IMR-90 (cell line): ENCODE results near the gene CGNL1. TPM values are rescaled to one million over a fixed set of nuclear protein-coding genes. Genes with fewer than 3 reads are reported as not detected.

Experiments
- ATAC-seq: fragments of 200-7000 bp; cut with Tn5 transposase; 2 replicates; pipeline ENCODE4 v1.9.1; 2020; ENCODE audit warnings: low read depth, mild to moderate bottlenecking, moderate library complexity
- BruUV-seq: library from RNA; stranded (reverse); fragments of 400-500 nt; replicated peaks from 2 replicates; lab custom pipeline; 2021; lab: Mats Ljungman, UMichigan
- CTCF ChIA-PET: fragments of 300-600 bp; formaldehyde crosslinking; extraction: SDS; loops from one replicate; lab custom pipeline; 2021; ENCODE audit warnings: antibody characterized with exemption; lab: Yijun Ruan, JAX
- POLR2A ChIA-PET: fragments of 300-600 bp; sonication (Branson Sonifier 250); formaldehyde crosslinking; loops from one replicate; lab custom pipeline; 2022; ENCODE audit warnings: antibody characterized with exemption; ENCODE audit not compliant: unreplicated experiment; lab: Charles Lee
- DNase-seq: peaks from one replicate; pipeline ENCODE4 v3.0.0; 2013
- H2AFZ ChIP-seq: replicated peaks from 2 replicates; pipeline ENCODE3; 2013; ENCODE audit warnings: low read length, mild to moderate bottlenecking; ENCODE audit not compliant: poor library complexity
- H2AK5ac ChIP-seq: 2 replicates; pipeline ENCODE4 v1.6.1; 2013; ENCODE audit warnings: low read depth, low read length, inconsistent platforms
- H2AK9ac ChIP-seq: replicated peaks from 2 replicates; pipeline ENCODE3; 2013; ENCODE audit warnings: mild to moderate bottlenecking, low read depth, low read length, moderate library complexity; ENCODE audit not compliant: poor library complexity
- H2BK120ac ChIP-seq: 2 replicates; pipeline ENCODE4 v1.6.1; 2013; ENCODE audit warnings: low read depth, low read length, inconsistent platforms
- H2BK15ac ChIP-seq: 3 replicates; pipeline ENCODE4 v1.6.1; 2013; ENCODE audit warnings: low read depth, low read length, inconsistent platforms
- H2BK20ac ChIP-seq: 2 replicates; pipeline ENCODE4 v1.6.1; 2013; ENCODE audit warnings: low read depth, mild to moderate bottlenecking, inconsistent platforms, low read length, moderate library complexity
- H2BK5ac ChIP-seq: 2 replicates; pipeline ENCODE4 v1.6.1; 2013; ENCODE audit warnings: mild to moderate bottlenecking, low read depth, low read length, inconsistent platforms; ENCODE audit not compliant: poor library complexity, severe bottlenecking
- H3K14ac ChIP-seq: replicated peaks from 2 replicates; pipeline ENCODE4 v1.6.1; 2013; ENCODE audit warnings: low read depth, low read length, inconsistent platforms
- H3K18ac ChIP-seq: 2 replicates; pipeline ENCODE4 v1.6.1; 2013; ENCODE audit warnings: low read depth, low read length, control low read depth
- H3K23ac ChIP-seq: 2 replicates; pipeline ENCODE4 v1.6.1; 2013; ENCODE audit warnings: low read depth, low read length, inconsistent platforms
- H3K27ac ChIP-seq: 2 replicates; pipeline ENCODE4 v1.5.1; 2013; ENCODE audit warnings: mild to moderate bottlenecking, control low read depth, low read length; ENCODE audit not compliant: insufficient read depth
- H3K27me3 ChIP-seq: 2 replicates; pipeline ENCODE4 v1.6.1; 2013; ENCODE audit warnings: low read length; ENCODE audit not compliant: control insufficient read depth, insufficient read depth
- H3K36me3 ChIP-seq: 2 replicates; pipeline ENCODE4 v1.6.1; 2013; ENCODE audit warnings: low read length, mixed read lengths; ENCODE audit not compliant: control insufficient read depth, insufficient read depth
- H3K4ac ChIP-seq: 2 replicates; pipeline ENCODE4 v1.6.1; 2013; ENCODE audit warnings: low read depth, low read length, inconsistent platforms
- H3K4me1 ChIP-seq: 2 replicates; pipeline ENCODE4 v1.6.1; 2013; ENCODE audit warnings: low read length, mixed read lengths; ENCODE audit not compliant: control insufficient read depth, insufficient read depth
- H3K4me2 ChIP-seq: 2 replicates; pipeline ENCODE4 v1.6.1; 2013; ENCODE audit warnings: low read depth, mild to moderate bottlenecking, control low read depth, low read length, moderate library complexity
- H3K4me3 ChIP-seq: 2 replicates; pipeline ENCODE4 v1.5.1; 2013; ENCODE audit warnings: low read depth, mild to moderate bottlenecking, control low read depth, low read length, moderate library complexity; ENCODE audit not compliant: insufficient read depth
- H3K56ac ChIP-seq: 2 replicates; pipeline ENCODE4 v1.6.1; 2013; ENCODE audit warnings: low read length, inconsistent platforms; ENCODE audit not compliant: insufficient read depth; ENCODE audit errors: extremely low read depth
- H3K79me1 ChIP-seq, 2 experiments: 2 replicates each; pipeline ENCODE4 v1.6.1; 2013; ENCODE audit warnings: low read length in 2 of 2, inconsistent platforms in 1 of 2, low read depth in 1 of 2
- H3K9ac ChIP-seq: 2 replicates; pipeline ENCODE4 v1.6.1; 2013; ENCODE audit warnings: low read depth, low read length, control low read depth
- H3K9me1 ChIP-seq: 2 replicates; pipeline ENCODE4 v1.6.1; 2013; ENCODE audit warnings: low read length, inconsistent platforms; ENCODE audit not compliant: insufficient read depth
- H3K9me3 ChIP-seq: 2 replicates; pipeline ENCODE4 v1.6.1; 2013; ENCODE audit warnings: low read length; ENCODE audit not compliant: control insufficient read depth, insufficient read depth
- H4K20me1 ChIP-seq: 2 replicates; pipeline ENCODE4 v1.6.1; 2013; ENCODE audit warnings: low read length, inconsistent platforms; ENCODE audit not compliant: insufficient read depth
- H4K5ac ChIP-seq: 2 replicates; pipeline ENCODE4 v1.6.1; 2013; ENCODE audit warnings: mild to moderate bottlenecking, low read depth, low read length, control low read depth
- H4K8ac ChIP-seq, 2 experiments: 2 replicates each; pipeline ENCODE4 v1.6.1; 2013; ENCODE audit warnings: low read depth in 2 of 2, low read length in 2 of 2, control low read depth in 1 of 2, inconsistent platforms in 1 of 2
- H4K91ac ChIP-seq: 2 replicates; pipeline ENCODE4 v1.6.1; 2013; ENCODE audit warnings: low read depth, low read length, inconsistent platforms; ENCODE audit not compliant: insufficient read depth
- BHLHE40 ChIP-seq: fragments of 150-350 bp; IDR thresholded peaks from 2 replicates; pipeline ENCODE4 v1.6.1; 2016; ENCODE audit warnings: mild to moderate bottlenecking, low read depth, low read length
- CEBPB ChIP-seq: IDR thresholded peaks from 2 replicates; pipeline ENCODE4 v1.6.1; 2012; ENCODE audit warnings: low read depth, low read length, improper control_type of control experiment
- CHD1 ChIP-seq: IDR thresholded peaks from 2 replicates; pipeline ENCODE4 v1.6.1; 2012; ENCODE audit warnings: low read depth, low read length, improper control_type of control experiment
- ELK1 ChIP-seq: fragments of 150-350 bp; IDR thresholded peaks from 2 replicates; pipeline ENCODE4 v1.6.1; 2016; ENCODE audit warnings: low read depth, mild to moderate bottlenecking, low read length, moderate library complexity, borderline replicate concordance
- MAFK ChIP-seq: IDR thresholded peaks from 2 replicates; pipeline ENCODE4 v1.6.1; 2012; ENCODE audit warnings: low read depth, low read length, improper control_type of control experiment
- MAZ ChIP-seq: IDR thresholded peaks from 2 replicates; pipeline ENCODE4 v1.6.1; 2012; ENCODE audit warnings: low read depth, mild to moderate bottlenecking, low read length, improper control_type of control experiment, moderate library complexity, borderline replicate concordance
- MXI1 ChIP-seq: IDR thresholded peaks from 2 replicates; pipeline ENCODE4 v1.6.1; 2012; ENCODE audit warnings: low read depth, mild to moderate bottlenecking, low read length, moderate library complexity, borderline replicate concordance
- NFE2L2 ChIP-seq: fragments of 150-350 bp; IDR thresholded peaks from 2 replicates; pipeline ENCODE4 v1.6.1; 2016; ENCODE audit warnings: low read depth, mild to moderate bottlenecking, low read length
- RAD21 ChIP-seq: IDR thresholded peaks from 2 replicates; pipeline ENCODE4 v1.6.1; 2012; ENCODE audit warnings: low read length, improper control_type of control experiment
- RCOR1 ChIP-seq: IDR thresholded peaks from 2 replicates; pipeline ENCODE4 v1.6.1; 2012; ENCODE audit warnings: mild to moderate bottlenecking, low read length, improper control_type of control experiment; ENCODE audit not compliant: insufficient replicate concordance
- RFX5 ChIP-seq: IDR thresholded peaks from 2 replicates; pipeline ENCODE4 v1.8.0; 2012; ENCODE audit warnings: low read depth, mild to moderate bottlenecking, low read length, moderate library complexity
- USF2 ChIP-seq: fragments of 150-350 bp; IDR thresholded peaks from 2 replicates; pipeline ENCODE4 v1.6.1; 2017; ENCODE audit warnings: mild to moderate bottlenecking, antibody characterized with exemption, low read length, low read depth
- WGBS, 2 experiments: methylation state at CpG; one replicate each; pipeline versions ENCODE4 v1.1.5 to v1.1.7; 2013; ENCODE audit warnings: missing lambda C conversion rate in 2 of 2; ENCODE audit not compliant: insufficient read length in 1 of 2; ENCODE audit errors: extremely low coverage in 2 of 2; 5-methylcytosine and 5-hydroxymethylcytosine counted together
- dilution Hi-C: fragments of 300-500 bp; cut with HindIII; formaldehyde crosslinking; loops from one replicate; pipeline ENCODE4 v1.14.3; 2018; ENCODE audit warnings: low sequenced_read_pairs; ENCODE audit not compliant: unreplicated experiment
- in situ Hi-C: fragments of 300-500 bp; cut with MboI; formaldehyde crosslinking; loops from 3 replicates; pipeline ENCODE4 v1.14.3; 2019; ENCODE audit warnings: low sequenced_read_pairs, inconsistent platforms, mixed read lengths
- intact Hi-C: fragments of 100-400 bp; cut with micrococcal nuclease; formaldehyde crosslinking; loops from 2 replicates; pipeline ENCODE4 v1.10.0; 2022
- polyA plus RNA-seq, 3 experiments: library from polyadenylated mRNA; depleted of rRNA; stranded (reverse); fragments of >200 nt; gene quantifications; 2 replicates each; pipeline ENCODE4 v1.2.3, GENCODE V29; 2012; ENCODE audit warnings: low replicate concordance in 1 of 3
- total RNA-seq: library from RNA; depleted of rRNA; stranded (reverse); fragments of >200 nt; gene quantifications from 2 replicates; pipeline ENCODE4 v1.2.3, GENCODE V29; 2012

Gene CGNL1
- total and polyA plus RNA-seq, 2 of the 4 experiments (the other 2 are of a cell fraction), result 0.07 to 0.18 TPM

- H4K20me1 ChIP-seq, result no peaks in the 10 kb centered on the region
- H2BK15ac ChIP-seq, result no peak overlapping the region
- POLR2A ChIA-PET, result no interaction called here
- no peak overlapping the region for H3K18ac ChIP-seq
- no peak overlapping the region for H4K8ac ChIP-seq
- H3K27me3 ChIP-seq, result peaks cover 30% of the 10 kb centered on the region
- ATAC-seq (no peak), DNase-seq (no peak)
- no peak overlapping the region for H2BK5ac ChIP-seq
- no peak overlapping the region for H3K23ac ChIP-seq
- H3K79me1 ChIP-seq, result no peaks in the 10 kb centered on the region
- H3K4me3 ChIP-seq, result no peak overlapping the region
- no peak overlapping the region for H2AK5ac ChIP-seq
- CTCF ChIA-PET, result no interaction called here
- WGBS, 2 experiments, result no CpG with 5 or more reads among the region's 1 CpG
- dilution Hi-C loops (no loop called here), intact Hi-C loops (no loop called here), in situ Hi-C loops (no loop called here)
- no peak overlapping the region for H3K4ac ChIP-seq
- H2BK120ac ChIP-seq, result no peak overlapping the region
- H3K4me2 ChIP-seq, result no peak overlapping the region
- H2BK20ac ChIP-seq, result no peak overlapping the region
- no TSS peak for BruUV-seq
- H4K91ac ChIP-seq, result no peak overlapping the region
- TF ChIP-seq USF2 (no peak), NFE2L2 (no peak), MXI1 (no peak), BHLHE40 (no peak), CHD1 (no peak), RAD21 (no peak), ELK1 (no peak), MAFK (no peak), MAZ (no peak), RFX5 (no peak), RCOR1 (no peak), CEBPB (no peak)
- no peak overlapping the region for H3K14ac ChIP-seq
- H3K4me1 ChIP-seq, result no peaks in the 10 kb centered on the region
- H3K9ac ChIP-seq, result no peak overlapping the region
- H3K36me3 ChIP-seq, result no peaks in the 10 kb centered on the region
- 0 out of 2 replicates have a peak, but pooled peaks cover 2% of the 10 kb centered on the region for H3K9me3 ChIP-seq
- H3K27ac ChIP-seq, result no peak overlapping the region
- H3K56ac ChIP-seq, result no peak overlapping the region
- H2AFZ ChIP-seq, result no peak overlapping the region
- no peaks in the 10 kb centered on the region for H3K9me1 ChIP-seq
- H4K5ac ChIP-seq, result no peak overlapping the region
- no peak overlapping the region for H2AK9ac ChIP-seq
Observed at GRCh38 chr15:57370929-57371328, 5.4 kb upstream of the CGNL1 start.
